IPS-18a (cell line): ENCODE data around the gene BCDIN3D.
"Not testable (repeated sequence)": the region's sequence is repeated elsewhere in the genome, so short reads cannot be mapped to it uniquely, and the experiment has no call there.

ENCODE experiments used
- H3K27ac ChIP-seq: one replicate; pipeline ENCODE4 v1.5.1; 2013; ENCODE audit warnings: low read length
- H3K27me3 ChIP-seq: one replicate; pipeline ENCODE4 v1.6.1; 2013; ENCODE audit warnings: mild to moderate bottlenecking, low read length; ENCODE audit not compliant: control insufficient read depth, insufficient read depth
- H3K36me3 ChIP-seq: one replicate; pipeline ENCODE4 v1.6.1; 2013; ENCODE audit warnings: low read depth, low read length; ENCODE audit not compliant: control insufficient read depth
- H3K4me1 ChIP-seq: one replicate; pipeline ENCODE4 v1.6.1; 2013; ENCODE audit warnings: low read depth, low read length; ENCODE audit not compliant: control insufficient read depth
- H3K4me3 ChIP-seq: one replicate; pipeline ENCODE4 v1.5.1; 2013; ENCODE audit warnings: low read length
- H3K9ac ChIP-seq: one replicate; pipeline ENCODE4 v1.6.1; 2013; ENCODE audit warnings: mild to moderate bottlenecking, low read length, moderate library complexity
- H3K9me3 ChIP-seq: one replicate; pipeline ENCODE4 v1.6.1; 2013; ENCODE audit warnings: low read depth, low read length; ENCODE audit not compliant: control insufficient read depth

Gene BCDIN3D

DNA sequence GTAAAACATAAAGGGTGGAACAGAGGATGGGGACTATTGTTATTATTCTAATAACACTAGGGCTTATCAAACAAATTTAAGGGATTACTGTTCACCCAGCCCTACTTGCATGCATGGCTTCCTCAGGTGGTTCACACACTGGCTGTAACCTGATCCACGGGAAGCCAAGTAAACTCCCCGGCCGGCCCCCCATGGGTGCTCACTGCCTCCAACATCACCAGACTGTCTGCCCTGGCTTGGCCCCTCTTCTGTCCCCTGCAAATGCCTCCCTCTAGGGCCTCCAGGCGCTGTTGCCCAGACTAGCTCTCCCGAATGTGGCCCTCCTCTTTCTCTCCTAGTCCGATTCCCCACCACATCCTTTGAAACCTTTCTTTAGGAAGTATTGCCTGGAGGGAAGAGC lies 42.2 kb upstream of the BCDIN3D start:
- Histone ChIP-seq H3K9me3 (no peaks in the 10 kb centered on the region), H3K36me3 (no peaks in the 10 kb centered on the region), H3K9ac (no peak overlapping the region), H3K4me1 (peaks cover 28% of the 10 kb centered on the region), H3K27me3 (no peaks in the 10 kb centered on the region), H3K4me3 (no peak overlapping the region), H3K27ac (no peak overlapping the region)

DNA sequence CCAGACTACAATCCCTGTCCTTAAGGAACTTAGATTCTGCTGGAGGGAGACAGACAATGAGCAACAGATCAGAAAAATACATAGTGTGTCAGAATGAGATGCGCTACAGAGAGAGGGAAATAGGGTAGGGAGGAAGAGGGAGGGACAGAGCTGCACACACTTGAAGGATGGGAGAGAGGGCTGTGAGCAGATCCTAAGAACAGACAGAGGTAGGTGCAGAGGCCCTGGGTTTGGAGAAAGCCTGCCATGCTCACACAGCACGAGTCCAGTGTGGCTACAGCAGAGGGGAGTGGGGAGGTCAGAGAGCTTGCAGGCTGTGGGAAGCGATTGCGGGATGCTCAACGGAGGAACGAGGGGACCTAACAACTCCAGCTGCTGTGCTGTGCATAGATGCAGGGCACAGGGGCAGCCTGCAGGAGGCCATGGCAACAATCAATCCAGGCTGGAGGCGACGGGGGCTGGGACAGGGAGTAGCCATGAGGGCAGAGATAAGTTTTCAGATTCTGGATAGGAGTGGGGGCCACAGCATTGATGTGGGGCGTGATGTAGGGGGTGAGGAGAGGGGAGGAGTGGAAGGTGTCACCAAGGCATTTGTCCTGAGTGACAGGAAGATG lies 40.1 kb upstream of the BCDIN3D start:
- no peaks in the 10 kb centered on the region for H3K9me3 ChIP-seq
- H3K36me3 ChIP-seq, result no peaks in the 10 kb centered on the region
- H3K27me3 ChIP-seq, result no peaks in the 10 kb centered on the region
- H3K4me1 ChIP-seq, result peaks cover 26% of the 10 kb centered on the region
- H3K27ac ChIP-seq, result no peak overlapping the region
- no peak overlapping the region for H3K9ac ChIP-seq
- no peak overlapping the region for H3K4me3 ChIP-seq

DNA sequence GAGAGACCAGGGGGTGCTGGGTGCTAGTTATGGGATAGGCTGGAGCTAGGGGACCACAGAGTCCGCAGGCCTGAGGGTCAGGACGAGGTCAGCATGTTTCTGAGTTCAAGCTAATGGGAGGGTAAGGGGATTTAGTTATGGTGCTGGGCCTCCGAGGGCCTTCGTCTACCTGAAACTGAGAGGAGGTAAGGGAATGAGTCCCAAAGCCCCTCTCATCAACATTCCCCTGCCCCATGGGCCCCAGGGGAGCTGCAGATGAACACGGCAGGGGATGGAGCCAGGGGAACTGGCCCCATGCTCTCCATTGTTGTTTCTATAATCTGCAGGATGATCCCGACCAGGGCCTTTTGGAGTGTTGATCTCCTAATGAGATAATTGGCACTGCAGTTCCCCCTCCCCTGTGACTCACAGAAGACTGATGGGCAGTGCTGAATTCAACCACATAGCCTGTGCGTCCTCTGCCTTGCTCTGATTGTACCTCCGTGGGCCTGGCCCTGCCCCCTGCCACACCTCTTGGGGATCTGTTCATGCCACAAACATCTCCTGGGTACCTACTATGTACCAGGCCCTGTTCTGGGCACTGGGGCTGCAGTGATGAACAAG lies 39.4 kb upstream of the BCDIN3D start:
- Histone ChIP-seq H3K4me3 (no peak overlapping the region), H3K27ac (no peak overlapping the region), H3K4me1 (peaks cover 26% of the 10 kb centered on the region), H3K27me3 (no peaks in the 10 kb centered on the region), H3K9me3 (no peaks in the 10 kb centered on the region), H3K36me3 (no peaks in the 10 kb centered on the region), H3K9ac (no peak overlapping the region)

DNA sequence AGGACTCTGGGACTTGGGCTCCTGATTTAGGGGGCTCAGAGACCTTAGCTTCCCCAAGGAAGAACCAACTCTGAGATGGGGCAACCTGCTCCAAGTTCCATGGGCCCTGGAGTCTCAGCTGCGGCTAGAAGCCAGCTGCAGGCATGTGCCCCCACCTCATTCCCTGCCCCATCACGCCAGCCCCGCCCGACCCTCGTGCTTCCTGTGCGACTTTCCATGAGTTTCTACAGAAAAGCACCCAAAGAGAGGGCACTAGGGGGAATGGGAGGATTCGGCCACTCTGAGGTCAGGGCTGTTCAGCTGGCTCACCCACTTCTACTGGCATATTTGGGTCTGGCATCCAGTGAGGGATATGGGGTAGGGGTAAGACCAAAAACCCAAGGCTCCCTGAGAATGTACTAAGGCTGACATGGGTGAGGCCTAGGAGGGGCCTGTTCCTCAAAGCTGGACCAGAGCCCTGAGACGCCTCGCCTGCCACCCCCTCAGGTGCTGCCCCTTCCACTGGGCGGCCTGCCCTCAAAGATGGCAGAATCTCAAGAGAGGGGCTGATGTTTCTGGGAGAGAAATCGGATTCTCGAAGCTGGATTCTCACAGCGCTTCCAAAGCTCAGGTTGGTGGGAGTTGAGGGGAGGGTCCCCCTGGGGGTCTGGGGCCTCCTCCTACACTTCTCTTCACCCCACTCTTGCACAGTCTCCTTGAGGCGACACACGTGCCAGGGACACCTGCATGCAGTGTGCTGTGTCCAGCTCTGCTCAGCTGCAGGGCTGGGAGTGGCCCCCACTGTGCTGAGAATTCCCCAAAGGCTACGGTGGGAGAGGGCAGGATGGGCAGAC lies 38.7 kb upstream of the BCDIN3D start:
- Histone ChIP-seq H3K4me3 (no peak overlapping the region), H3K36me3 (no peaks in the 10 kb centered on the region), H3K27me3 (no peaks in the 10 kb centered on the region), H3K9ac (no peak overlapping the region), H3K4me1 (peaks cover 26% of the 10 kb centered on the region), H3K27ac (no peak overlapping the region), H3K9me3 (no peaks in the 10 kb centered on the region)

DNA sequence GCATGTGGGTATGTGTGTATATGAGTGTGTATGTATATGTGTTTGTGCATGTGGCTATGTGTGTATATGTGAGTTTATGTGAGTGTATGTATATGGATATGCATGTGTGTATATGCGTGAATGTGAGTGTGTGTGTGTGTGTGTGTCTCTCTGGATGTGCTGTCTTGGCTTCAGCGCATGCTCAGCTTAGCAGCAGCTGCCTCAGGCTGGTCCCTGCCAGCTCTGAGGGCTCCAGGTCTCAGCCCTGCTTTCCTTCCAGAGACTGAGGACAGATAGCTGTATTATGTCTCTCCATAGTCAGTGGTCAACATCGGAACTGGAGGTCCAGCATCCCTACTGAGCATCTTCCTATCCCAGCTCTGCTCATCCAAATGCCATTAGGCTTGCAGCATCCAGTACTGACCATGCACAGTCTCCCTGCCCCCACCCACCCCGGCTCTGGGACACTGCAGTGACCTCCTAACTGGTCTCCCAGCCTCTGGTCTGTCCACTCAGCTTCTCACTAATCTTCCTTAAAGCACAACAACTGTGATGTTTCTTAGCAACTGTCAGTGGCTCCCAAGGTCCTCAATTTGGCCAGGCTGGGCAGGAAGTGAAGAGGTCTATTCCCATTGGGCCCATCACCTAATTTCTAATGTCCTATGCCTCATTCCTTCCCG lies 38.0 kb upstream of the BCDIN3D start:
- Histone ChIP-seq H3K27ac (no peak overlapping the region), H3K9me3 (no peaks in the 10 kb centered on the region), H3K9ac (no peak overlapping the region), H3K4me1 (peaks cover 26% of the 10 kb centered on the region), H3K36me3 (no peaks in the 10 kb centered on the region), H3K4me3 (no peak overlapping the region), H3K27me3 (no peaks in the 10 kb centered on the region)

DNA sequence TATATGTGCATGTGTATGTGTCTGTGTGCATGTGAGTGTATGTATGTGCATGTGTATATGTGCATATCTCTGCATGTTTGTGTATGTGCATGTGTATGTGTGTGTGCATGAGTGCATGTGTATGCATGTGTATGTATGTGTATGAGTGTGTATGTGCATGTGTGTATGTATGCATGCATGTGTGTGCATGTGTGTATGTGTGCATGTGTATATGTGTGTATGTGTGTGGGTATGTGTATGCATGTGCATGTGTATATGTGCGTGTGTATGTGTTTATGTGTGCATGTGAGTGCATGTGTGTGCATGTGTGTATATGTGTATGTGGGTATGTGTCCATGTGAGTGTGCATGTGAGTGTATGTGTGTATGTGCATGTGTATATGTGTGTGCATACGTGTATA lies 36.2 kb upstream of the BCDIN3D start:
- not testable (repeated sequence) for H3K36me3 ChIP-seq, H3K27ac ChIP-seq, H3K9me3 ChIP-seq, H3K4me3 ChIP-seq, H3K9ac ChIP-seq, H3K27me3 ChIP-seq
- H3K4me1 ChIP-seq, result peaks cover 14% of the 10 kb centered on the region

DNA sequence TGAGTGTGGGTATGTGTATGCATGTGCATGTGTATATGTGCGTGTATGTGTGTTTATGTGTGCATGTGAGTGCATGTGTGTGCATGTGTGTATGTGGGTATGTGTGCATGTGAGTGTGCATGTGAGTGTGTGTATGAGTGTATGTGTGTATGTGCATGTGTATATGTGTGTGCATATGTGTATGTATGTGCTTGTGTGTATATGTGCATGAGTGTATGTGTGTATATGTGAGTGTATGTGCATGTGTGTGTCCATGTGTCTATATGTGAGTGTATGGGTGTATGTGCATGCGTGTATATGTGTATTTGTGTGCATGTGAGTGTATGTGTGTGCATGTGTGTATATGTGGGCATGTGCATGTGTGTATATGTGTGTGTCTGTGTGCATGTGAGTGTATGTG lies 35.1 kb upstream of the BCDIN3D start:
- H3K27me3 ChIP-seq, result no peaks in the 10 kb centered on the region
- H3K9me3 ChIP-seq, result no peaks in the 10 kb centered on the region
- no peak overlapping the region for H3K27ac ChIP-seq
- no peak overlapping the region for H3K4me3 ChIP-seq
- H3K36me3 ChIP-seq, result no peaks in the 10 kb centered on the region
- no peak overlapping the region for H3K9ac ChIP-seq
- H3K4me1 ChIP-seq, result peaks cover 12% of the 10 kb centered on the region

DNA sequence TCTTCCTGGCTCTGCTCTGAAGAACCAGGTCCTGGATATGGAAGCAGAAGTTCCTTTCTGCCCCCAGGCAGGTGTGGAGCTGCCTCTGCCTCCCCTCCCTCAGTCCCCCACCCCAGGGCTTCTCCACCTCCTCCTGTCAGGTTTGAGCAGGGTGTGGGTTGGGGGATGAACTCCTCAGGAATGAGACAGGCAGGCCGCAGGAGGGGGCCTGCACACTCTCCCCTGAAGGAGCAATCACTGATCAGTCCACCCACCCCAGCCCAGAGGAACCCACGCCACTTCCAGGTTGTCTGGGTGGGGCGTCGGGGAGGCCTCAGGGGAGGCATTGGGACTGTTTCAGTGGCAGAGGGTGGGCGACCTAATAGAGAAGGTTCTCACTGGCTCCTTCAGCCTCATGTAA lies 34.2 kb upstream of the BCDIN3D start:
- Histone ChIP-seq H3K36me3 (no peaks in the 10 kb centered on the region), H3K9me3 (no peaks in the 10 kb centered on the region), H3K9ac (no peak overlapping the region)

DNA sequence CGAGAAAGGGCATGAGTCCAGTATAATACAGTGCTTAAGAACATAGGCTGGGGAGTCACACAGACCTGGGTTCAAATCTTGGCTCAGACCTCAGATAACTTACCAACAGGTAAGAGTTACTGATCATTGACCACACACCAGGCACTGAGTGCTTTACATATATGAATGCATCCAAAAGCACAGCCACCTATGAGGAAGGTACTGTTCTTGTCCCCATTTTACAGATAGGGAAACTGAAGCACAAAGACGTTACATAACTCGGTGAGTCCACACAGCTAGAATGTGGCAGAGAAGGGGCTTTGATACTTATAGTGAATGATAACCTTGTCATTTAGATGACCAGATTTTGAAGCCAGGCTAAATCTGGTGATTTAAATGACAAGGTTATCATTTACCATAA lies 33.2 kb upstream of the BCDIN3D start:
- Histone ChIP-seq H3K9me3 (no peaks in the 10 kb centered on the region), H3K27me3 (no peaks in the 10 kb centered on the region), H3K4me3 (no peak overlapping the region), H3K27ac (no peak overlapping the region), H3K4me1 (no peaks in the 10 kb centered on the region), H3K9ac (no peak overlapping the region), H3K36me3 (no peaks in the 10 kb centered on the region)

More for the DNA sequence above, 34.2 kb upstream of the BCDIN3D start:
- Histone ChIP-seq H3K27ac (no peak overlapping the region), H3K4me3 (no peak overlapping the region), H3K27me3 (no peaks in the 10 kb centered on the region), H3K4me1 (peaks cover 3% of the 10 kb centered on the region)

DNA sequence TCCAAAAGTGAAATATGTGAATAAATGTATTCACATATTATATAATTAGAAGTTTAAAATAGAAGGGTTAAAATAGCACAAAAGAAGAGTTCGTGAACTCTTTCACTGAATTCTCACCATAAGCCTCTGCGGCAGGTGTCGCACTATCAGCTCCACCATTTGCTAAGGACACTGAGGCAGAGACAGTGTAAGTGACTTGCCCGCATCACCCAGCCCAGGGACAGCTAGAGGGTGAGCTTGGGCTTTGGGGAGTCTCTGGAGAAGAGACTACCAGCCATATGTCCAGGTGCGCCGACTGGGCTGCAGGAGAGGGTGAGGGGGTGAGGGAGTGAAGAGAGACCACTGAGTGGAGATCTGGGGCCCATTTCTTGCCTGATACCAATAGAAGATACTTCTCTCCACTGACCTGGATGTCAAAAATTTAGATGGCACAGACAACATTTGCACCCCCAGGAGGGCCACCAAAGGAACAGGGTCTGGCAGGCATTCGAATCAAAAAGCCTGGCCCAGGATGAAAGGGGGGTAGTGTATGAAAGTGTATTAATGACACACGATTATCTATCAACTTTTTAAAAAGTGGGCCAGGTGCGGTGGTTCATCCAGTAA lies 32.3 kb upstream of the BCDIN3D start:
- Histone ChIP-seq H3K4me3 (no peak overlapping the region), H3K9ac (no peak overlapping the region), H3K27ac (no peak overlapping the region), H3K27me3 (no peaks in the 10 kb centered on the region), H3K9me3 (no peaks in the 10 kb centered on the region), H3K36me3 (no peaks in the 10 kb centered on the region), H3K4me1 (no peaks in the 10 kb centered on the region)

DNA sequence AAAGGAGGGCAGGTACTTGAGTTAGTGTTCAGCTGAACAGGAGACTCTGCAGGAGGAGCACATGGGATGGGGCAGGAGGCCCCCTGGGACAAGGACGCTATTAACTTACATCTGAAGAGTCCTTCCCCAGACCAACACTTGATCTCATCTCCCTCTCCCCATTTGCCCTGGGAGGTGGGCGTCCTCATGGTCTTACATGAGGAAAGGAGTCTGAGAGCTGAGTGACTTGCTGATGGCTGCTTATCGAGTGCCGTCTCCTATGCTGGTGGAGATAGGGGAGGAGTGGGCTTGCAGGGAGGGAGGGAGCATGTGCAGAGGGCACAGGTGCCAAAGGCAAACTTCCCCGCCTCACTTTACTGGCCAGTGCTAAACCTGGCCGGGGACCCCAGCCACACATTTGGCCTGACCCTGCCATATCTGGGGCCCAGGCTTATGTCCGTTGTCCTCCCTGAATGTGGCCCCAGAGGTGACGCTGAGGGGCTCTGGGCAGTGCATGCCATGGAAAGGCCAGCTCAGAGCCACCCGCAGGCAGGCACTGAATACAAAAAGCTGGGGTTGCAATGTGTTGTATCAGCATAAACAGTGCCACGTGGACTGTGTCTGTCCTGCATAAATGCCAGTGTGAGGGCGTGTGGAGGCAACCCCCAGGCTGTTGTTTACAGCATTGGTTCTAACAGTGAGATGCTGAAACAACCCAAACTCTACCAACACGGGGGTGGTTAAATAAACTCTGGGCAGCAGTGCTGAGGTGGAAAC lies 31.4 kb upstream of the BCDIN3D start:
- Histone ChIP-seq H3K4me3 (no peak overlapping the region), H3K27me3 (no peaks in the 10 kb centered on the region), H3K9ac (no peak overlapping the region), H3K4me1 (no peaks in the 10 kb centered on the region), H3K36me3 (no peaks in the 10 kb centered on the region), H3K9me3 (no peaks in the 10 kb centered on the region), H3K27ac (no peak overlapping the region)
